ELF-1 (cell line): ENCODE measurements around the gene TTBK2.
A peak's percentile ranks its signal among the peaks of the same experiment; 100 is the strongest.

Experiments
- DNase-seq: peaks from one replicate; pipeline ENCODE4 v3.0.0-alpha.2; 2016; ENCODE audit warnings: low read depth, low spot score

TTBK2 gene

GRCh38 chr15:42728972-42729371 is 191.6 kb downstream of the TTBK2 start:
- DNase-seq, result no peak

DNA sequence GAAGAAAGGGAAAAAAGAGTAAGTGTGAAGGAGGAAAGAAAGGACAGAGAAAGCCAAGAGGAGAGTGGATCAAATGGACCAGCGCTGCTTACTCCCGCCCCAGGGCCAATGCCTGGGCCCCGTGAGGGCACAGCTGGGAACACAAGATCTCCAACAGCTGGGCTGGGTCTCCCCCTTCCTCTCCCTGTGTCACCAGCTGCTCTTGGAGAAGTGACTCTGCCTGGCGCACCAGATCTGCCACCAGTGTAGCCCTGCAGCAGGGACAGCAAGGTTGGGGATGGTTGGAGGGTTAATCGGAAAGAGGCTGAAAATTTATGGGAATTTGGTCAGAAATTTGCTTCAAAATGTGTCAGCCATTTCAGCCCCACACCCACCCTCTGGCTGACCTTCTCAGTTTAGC is 192.0 kb downstream of the TTBK2 start:
- no peak for DNase-seq

- DNase-seq, result peak; percentile 63
Observed at GRCh38 chr15:42727750-42728381, 192.7 kb downstream of the TTBK2 start.

DNA sequence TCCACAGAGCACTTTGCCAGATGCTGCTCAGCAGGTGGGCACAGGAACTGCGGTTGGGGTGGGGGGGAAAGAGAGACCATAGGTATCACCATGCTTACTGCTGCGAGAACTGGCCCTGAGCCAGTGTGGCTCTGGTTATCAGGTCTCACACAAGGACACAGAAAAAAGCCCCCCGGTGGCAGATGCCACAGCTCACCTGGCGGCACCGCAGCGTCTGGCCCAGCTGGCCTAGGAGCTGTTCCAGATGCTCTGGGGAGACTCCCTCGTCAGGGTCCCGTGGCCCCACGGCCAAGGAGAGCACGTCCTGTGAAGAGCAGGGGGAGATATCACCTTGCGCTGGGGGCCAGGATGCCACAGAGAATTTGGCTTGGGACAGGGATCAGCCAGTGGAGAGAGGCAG is 194.5 kb downstream of the TTBK2 start:
- DNase-seq, result no peak

- no peak for DNase-seq
Observed at GRCh38 chr15:42725331-42725903, 195.2 kb downstream of the TTBK2 start.

DNA sequence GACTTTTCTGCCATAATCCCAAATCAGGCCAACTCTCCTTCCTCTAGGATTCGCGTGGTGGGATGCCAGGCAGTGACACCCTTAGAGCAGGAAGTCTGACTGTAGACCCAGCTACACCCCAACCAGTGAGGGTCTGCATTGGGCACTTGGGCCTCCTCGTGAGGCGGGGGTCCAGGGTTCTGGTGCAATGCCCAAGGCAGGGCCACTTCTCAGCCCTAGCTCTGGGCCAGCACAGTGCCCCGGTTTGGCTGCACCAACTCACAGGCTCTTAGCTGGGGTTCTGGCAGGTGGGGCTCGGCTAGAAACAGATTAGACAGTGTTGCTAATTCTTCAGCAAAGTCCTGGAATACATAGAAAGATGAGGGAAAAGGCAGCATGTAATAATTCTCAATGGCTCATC is 196.3 kb downstream of the TTBK2 start:
- DNase-seq, result no peak

- DNase-seq, result no peak
Observed at GRCh38 chr15:42723068-42723467, 197.5 kb downstream of the TTBK2 start.

DNA sequence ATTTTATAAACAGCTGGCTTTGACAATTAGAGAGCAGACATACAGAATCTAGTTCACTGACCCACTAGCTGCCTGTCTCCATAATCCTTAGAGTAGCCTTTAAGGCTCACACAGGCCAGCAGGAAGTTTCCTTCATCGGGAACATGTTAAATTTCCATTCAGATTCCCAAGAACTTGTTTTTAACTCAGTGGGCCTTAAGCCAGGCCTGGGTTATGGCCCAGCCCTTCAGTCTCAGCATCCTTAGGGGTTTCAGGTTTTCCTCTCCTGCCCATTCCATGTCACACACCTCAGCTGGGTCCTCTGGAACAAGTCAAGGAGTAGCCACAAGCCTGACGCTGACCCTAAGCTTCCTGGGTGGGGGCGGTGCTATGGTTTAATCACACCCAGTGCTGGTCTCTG is 198.7 kb downstream of the TTBK2 start:
- no peak for DNase-seq

GRCh38 chr15:42721016-42721415 is 199.6 kb downstream of the TTBK2 start:
- DNase-seq, result no peak

DNA sequence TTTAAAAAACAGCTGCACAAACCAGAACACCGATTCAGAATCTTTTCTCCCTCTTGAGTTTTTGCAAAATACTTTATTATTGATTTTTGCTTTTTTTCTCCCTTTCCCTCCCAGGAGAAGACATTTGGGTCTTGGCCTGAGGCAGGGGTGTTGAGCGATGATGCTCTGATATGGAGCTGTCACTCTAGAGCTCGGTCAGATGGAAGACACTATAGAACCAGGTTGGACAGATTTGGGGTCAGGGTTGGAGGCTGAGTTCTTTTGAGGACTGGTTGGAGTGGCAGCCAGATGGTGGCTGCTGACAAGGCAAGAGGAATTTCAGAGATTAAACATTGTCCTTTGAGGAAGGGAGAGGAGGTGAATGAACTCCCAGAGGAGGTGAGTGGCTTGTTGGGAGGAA is 200.5 kb downstream of the TTBK2 start:
- no peak for DNase-seq

GRCh38 chr15:42719043-42719442 is 201.5 kb downstream of the TTBK2 start:
- DNase-seq, result no peak

- no peak for DNase-seq
Observed at GRCh38 chr15:42716626-42717025, 204.0 kb downstream of the TTBK2 start.

DNA sequence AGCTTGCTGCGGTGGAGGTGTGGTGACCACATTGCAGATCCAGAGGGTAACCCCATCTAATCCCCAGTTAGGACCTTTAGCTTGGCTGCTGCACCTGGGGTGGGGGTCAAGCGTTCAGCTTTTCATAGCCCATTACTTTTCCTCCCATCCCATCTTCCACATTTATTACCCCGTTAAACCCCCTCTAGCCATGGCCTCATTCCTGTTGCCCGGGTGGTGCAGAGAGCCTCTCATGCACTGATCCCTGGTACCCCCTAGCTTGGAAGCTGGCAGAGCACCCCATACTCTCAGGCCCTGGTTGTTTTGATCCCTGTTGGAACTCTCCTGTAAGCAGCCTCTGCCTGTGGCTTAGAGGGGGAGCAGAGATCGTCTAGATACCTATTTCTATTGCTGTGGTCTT is 204.5 kb downstream of the TTBK2 start:
- no peak for DNase-seq

DNA sequence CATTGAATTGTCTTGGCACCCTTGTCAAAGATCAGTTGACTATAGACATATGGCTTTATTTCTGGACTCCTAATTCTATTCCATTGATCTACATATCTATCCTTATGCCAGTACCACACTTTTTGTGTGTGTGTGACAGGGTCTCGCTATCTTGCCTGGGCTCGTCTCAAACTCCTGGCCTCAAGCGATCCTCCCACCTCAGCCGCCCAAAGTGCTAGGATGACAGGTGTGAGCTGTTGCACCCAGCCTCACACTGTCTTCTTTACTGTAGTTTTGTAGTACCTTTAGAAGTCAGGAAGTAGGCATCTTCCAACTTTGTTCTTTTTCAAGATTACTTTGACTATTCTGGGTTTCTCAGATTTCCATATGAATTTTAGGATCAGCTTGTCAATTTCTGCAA is 208.0 kb downstream of the TTBK2 start:
- DNase-seq, result no peak

- no peak for DNase-seq
Observed at GRCh38 chr15:42711746-42712145, 208.8 kb downstream of the TTBK2 start.

- DNase-seq, result no peak
Observed at GRCh38 chr15:42710662-42711061, 209.9 kb downstream of the TTBK2 start.

GRCh38 chr15:42707873-42708544 is 212.6 kb downstream of the TTBK2 start:
- no peak for DNase-seq

GRCh38 chr15:42707068-42707467 is 213.5 kb downstream of the TTBK2 start:
- DNase-seq, result no peak

DNA sequence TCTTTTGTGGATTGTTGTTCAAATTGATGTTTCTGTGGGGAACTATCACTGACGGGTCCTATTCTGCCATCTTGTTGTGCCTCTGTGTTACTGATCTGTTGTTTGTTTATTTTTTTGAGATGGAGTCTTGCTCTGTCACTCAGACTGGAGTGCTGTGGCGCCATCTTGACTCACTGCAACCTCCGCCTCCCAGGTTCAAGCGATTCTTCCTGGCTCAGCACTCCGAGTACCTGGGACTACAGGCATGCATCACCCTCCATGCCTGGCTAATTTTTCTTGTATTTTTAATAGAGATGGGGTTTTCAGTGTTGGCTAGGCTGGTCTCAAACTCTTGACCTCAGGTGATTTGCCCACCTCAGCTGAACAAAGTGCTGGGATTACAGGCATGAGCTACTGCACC is 215.2 kb downstream of the TTBK2 start:
- DNase-seq, result no peak

- peak; percentile 75 for DNase-seq
Observed at GRCh38 chr15:42704492-42704926, 216.1 kb downstream of the TTBK2 start.

GRCh38 chr15:42696626-42697025 is 224.0 kb downstream of the TTBK2 start:
- DNase-seq, result no peak

DNA sequence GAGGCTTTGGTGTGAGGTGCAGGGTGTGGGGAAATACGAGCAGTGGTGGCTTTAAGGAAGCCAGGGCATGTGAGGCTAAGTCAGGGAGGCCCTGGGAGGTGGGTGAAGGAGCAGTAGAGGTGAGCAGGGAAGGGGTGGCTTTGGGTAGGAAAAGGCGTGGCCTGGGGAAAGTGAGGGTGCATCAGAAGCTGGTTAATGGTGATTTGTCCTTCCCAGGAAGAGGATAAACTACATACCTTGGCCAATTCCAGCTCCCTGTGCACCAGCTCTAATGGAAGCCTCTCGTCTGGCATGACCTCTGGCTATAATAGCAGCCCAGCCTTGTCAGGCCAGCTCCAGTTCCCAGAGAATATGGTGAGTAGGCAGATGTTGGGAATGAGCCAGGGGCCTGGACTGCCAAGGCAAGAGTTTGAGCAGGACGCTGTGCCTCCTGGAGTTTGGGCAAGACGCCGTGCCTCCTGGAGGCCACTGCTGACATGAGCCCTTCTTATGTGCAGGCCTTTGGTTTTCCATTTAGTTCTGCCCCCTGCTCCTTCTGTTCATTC is 225.0 kb downstream of the TTBK2 start:
- DNase-seq, result no peak

GRCh38 chr15:42694398-42694797 is 226.2 kb downstream of the TTBK2 start:
- no peak for DNase-seq
